HFF-Myc (cell line): ENCODE data around the gene LIN7B.
A peak's percentile ranks its signal among the peaks of the same experiment; 100 is the strongest.

Experiments used
- DNase-seq: peaks from one replicate; pipeline ENCODE4 v3.0.0-alpha.2; 2011; ENCODE audit warnings: low read depth; ENCODE audit errors: extremely low read depth
- H3K4me3 ChIP-seq: replicated peaks from 2 replicates; pipeline ENCODE4 v1.5.1; 2011; ENCODE audit warnings: low read depth, mild to moderate bottlenecking, control low read depth, low read length
- CTCF ChIP-seq: IDR thresholded peaks from 2 replicates; pipeline ENCODE4 v1.5.1; 2012; ENCODE audit warnings: mild to moderate bottlenecking, low read depth, low read length, control low read depth; ENCODE audit errors: missing control alignments

Gene LIN7B

GRCh38 chr19:49114630-49115363 is 627 bp downstream of the LIN7B start:
- peak overlapping the region; percentile 56 for H3K4me3 ChIP-seq
- DNase-seq = no peak
- TF ChIP-seq CTCF = no peak

- TF ChIP-seq CTCF = no peak
- no peak for DNase-seq
- H3K4me3 ChIP-seq = no peak overlapping the region
These were observed 2.4 kb downstream of the LIN7B start for GRCh38 chr19:49116544-49116943.

- no peak for TF ChIP-seq CTCF
- DNase-seq = no peak
- H3K4me3 ChIP-seq = peak overlapping the region; percentile 50
These were observed 3.8 kb downstream of the LIN7B start for GRCh38 chr19:49117677-49118564.

- peak within 1 kb of the TSS; percentile 50 for H3K4me3 ChIP-seq
- no peak for TF ChIP-seq CTCF
- peak; percentile 61 for DNase-seq
These were observed 4.6 kb downstream of the LIN7B start, which contains the start of gene C19orf73 for GRCh38 chr19:49118565-49119410. Gene C19orf73, minus strand, starts transcription at chr19:49119143. Its CDS starts 121 bp downstream, at chr19:49119022.

- H3K4me3 ChIP-seq = peak within 1 kb of the TSS; percentile 50
- DNase-seq = no peak
- TF ChIP-seq CTCF = no peak
These were observed 5.5 kb downstream of the LIN7B start, which contains the start of gene PPFIA3 for GRCh38 chr19:49119411-49120324. Gene PPFIA3, plus strand, starts transcription at chr19:49119544. Its CDS starts 8,330 bp downstream, at chr19:49127874.
